Loucy (cell line): Measurements from ENCODE around the gene CLEC4C.

Experiments
- H2AFZ ChIP-seq: fragments of 200-600 bp; sonication (generic); 2 replicates; pipeline ENCODE4 v1.6.0; 2016; ENCODE audit warnings: antibody characterized with exemption, mild to moderate bottlenecking, low read length, moderate library complexity
- H3F3A ChIP-seq: fragments of 200-600 bp; 2 replicates; pipeline ENCODE4 v1.6.0; 2016; ENCODE audit warnings: antibody characterized with exemption, low read depth, mild to moderate bottlenecking
- H3K27me3 ChIP-seq: fragments of 200-600 bp; sonication (generic); 2 replicates; pipeline ENCODE4 v1.6.1; 2014; ENCODE audit warnings: low read length, mild to moderate bottlenecking; ENCODE audit not compliant: insufficient read depth, poor library complexity, severe bottlenecking
- H3K36me3 ChIP-seq: fragments of 200-600 bp; sonication (generic); 2 replicates; pipeline ENCODE4 v1.6.1; 2016; ENCODE audit warnings: low read length; ENCODE audit not compliant: insufficient read depth
- H3K4me1 ChIP-seq: fragments of 200-600 bp; sonication (generic); 2 replicates; pipeline ENCODE4 v1.5.1; 2014; ENCODE audit warnings: low read length, mild to moderate bottlenecking; ENCODE audit not compliant: insufficient read depth, poor library complexity, severe bottlenecking
- H3K4me2 ChIP-seq: fragments of 200-600 bp; sonication (generic); 2 replicates; pipeline ENCODE4 v1.6.0; 2014; ENCODE audit warnings: antibody characterized with exemption, low read length, low read depth, mild to moderate bottlenecking; ENCODE audit not compliant: poor library complexity, severe bottlenecking
- H3K4me3 ChIP-seq: fragments of 200-600 bp; sonication (generic); 2 replicates; pipeline ENCODE4 v1.5.1; 2014; ENCODE audit warnings: low read length, mild to moderate bottlenecking, mixed read lengths; ENCODE audit not compliant: poor library complexity, severe bottlenecking
- H3K79me2 ChIP-seq: fragments of 200-600 bp; sonication (generic); 2 replicates; pipeline ENCODE4 v1.6.1; 2014; ENCODE audit warnings: low read length; ENCODE audit not compliant: insufficient read depth
- H3K9ac ChIP-seq: fragments of 200-600 bp; sonication (generic); 2 replicates; pipeline ENCODE4 v1.6.0; 2014; ENCODE audit warnings: mild to moderate bottlenecking, low read depth, low read length, moderate library complexity; ENCODE audit not compliant: poor library complexity, severe bottlenecking
- H3K9me2 ChIP-seq: fragments of 200-600 bp; sonication (generic); replicated peaks from 2 replicates; pipeline ENCODE4 v1.6.1; 2016; ENCODE audit warnings: low read depth, low read length, mixed read lengths
- H3K9me3 ChIP-seq: fragments of 200-600 bp; sonication (generic); 2 replicates; pipeline ENCODE4 v1.6.1; 2014; ENCODE audit warnings: mild to moderate bottlenecking, antibody characterized with exemption, low read length, low read depth; ENCODE audit not compliant: insufficient read depth
- H4K20me1 ChIP-seq: fragments of 200-600 bp; sonication (generic); 2 replicates; pipeline ENCODE4 v1.6.0; 2014; ENCODE audit warnings: antibody characterized with exemption, low read length, mild to moderate bottlenecking; ENCODE audit not compliant: insufficient read depth, poor library complexity, severe bottlenecking
- CTCF ChIP-seq: fragments of 200-600 bp; sonication (generic); conservative IDR thresholded peaks from 2 replicates; pipeline ENCODE4 v1.5.1; 2014; ENCODE audit warnings: mild to moderate bottlenecking, antibody characterized with exemption, low read length
- EZH2phosphoT487 ChIP-seq: fragments of 200-600 bp; IDR thresholded peaks from 2 replicates; pipeline ENCODE4 v1.6.1; 2018; ENCODE audit warnings: antibody characterized with exemption, mild to moderate bottlenecking, moderate library complexity, borderline replicate concordance

Gene CLEC4C

GRCh38 chr12:7694556-7695236 lies 52.5 kb downstream of the CLEC4C start:
- Histone ChIP-seq H3K9me3 (no peaks in the 10 kb centered on the region), H3K9ac (no peak overlapping the region), H3K4me2 (no peak overlapping the region)

GRCh38 chr12:7693793-7694192 lies 53.4 kb downstream of the CLEC4C start:
- H3K4me2 ChIP-seq = no peak overlapping the region
- no peaks in the 10 kb centered on the region for H3K79me2 ChIP-seq
- H3K9ac ChIP-seq = no peak overlapping the region
- no peaks in the 10 kb centered on the region for H3F3A ChIP-seq
- H3K27me3 ChIP-seq = no peaks in the 10 kb centered on the region
- no peak for TF ChIP-seq CTCF
- no peak for TF ChIP-seq EZH2phosphoT487
- H4K20me1 ChIP-seq = no peaks in the 10 kb centered on the region
- no peak overlapping the region for H3K4me3 ChIP-seq
- H3K9me2 ChIP-seq = no peaks in the 10 kb centered on the region
- no peaks in the 10 kb centered on the region for H3K9me3 ChIP-seq
- H3K4me1 ChIP-seq = peaks cover 3% of the 10 kb centered on the region
- H3K36me3 ChIP-seq = no peaks in the 10 kb centered on the region
- no peak overlapping the region for H2AFZ ChIP-seq

More at GRCh38 chr12:7694556-7695236, 52.5 kb downstream of the CLEC4C start:
- Histone ChIP-seq H3K79me2 (no peaks in the 10 kb centered on the region), H3K9me2 (no peaks in the 10 kb centered on the region), H2AFZ (no peak overlapping the region), H4K20me1 (no peaks in the 10 kb centered on the region), H3K27me3 (no peaks in the 10 kb centered on the region), H3F3A (no peaks in the 10 kb centered on the region), H3K4me1 (peaks cover 3% of the 10 kb centered on the region), H3K36me3 (no peaks in the 10 kb centered on the region), H3K4me3 (no peak overlapping the region)
- TF ChIP-seq EZH2phosphoT487 = no peak
- no peak for TF ChIP-seq CTCF

- TF ChIP-seq CTCF = no peak
- no peak for TF ChIP-seq EZH2phosphoT487
- no peak overlapping the region for H3K9ac ChIP-seq
- no peaks in the 10 kb centered on the region for H3F3A ChIP-seq
- no peak overlapping the region for H2AFZ ChIP-seq
- H3K9me3 ChIP-seq = no peaks in the 10 kb centered on the region
- H3K4me2 ChIP-seq = no peak overlapping the region
- no peaks in the 10 kb centered on the region for H4K20me1 ChIP-seq
- H3K9me2 ChIP-seq = no peaks in the 10 kb centered on the region
- H3K27me3 ChIP-seq = no peaks in the 10 kb centered on the region
- H3K4me3 ChIP-seq = no peak overlapping the region
- H3K79me2 ChIP-seq = no peaks in the 10 kb centered on the region
- peaks cover 16% of the 10 kb centered on the region for H3K4me1 ChIP-seq
- H3K36me3 ChIP-seq = no peaks in the 10 kb centered on the region
Measured at GRCh38 chr12:7681535-7681934, 65.6 kb downstream of the CLEC4C start.
